Measurements from ENCODE around the gene DSE. TPM values are rescaled to one million over a fixed set of nuclear protein-coding genes. Genes with fewer than 3 reads are reported as not detected.

The DSE gene
- polyA plus RNA-seq, 3 donors, result 14.6 to 36.5 (median 28.4) TPM

GRCh38 chr6:116409756-116410155 is 39.0 kb downstream of the DSE start:
- H3K27ac Mint-ChIP-seq, result peak overlapping the region; percentile 37 to 90 (median 75)
- H3K4me2 ChIP-seq (replicated peaks; ENCODE audit: extremely low read depth, low read length, poor library complexity, severe bottlenecking), result peak overlapping the region; percentile 14
- no peak overlapping the region for H3K9ac ChIP-seq (ENCODE audit: insufficient read depth, low read length, poor library complexity, severe bottlenecking)

GRCh38 chr6:116411284-116411623 is 40.5 kb downstream of the DSE start:
- Histone ChIP-seq H3K4me2 (replicated peaks; ENCODE audit: extremely low read depth, low read length, poor library complexity, severe bottlenecking) (no peak overlapping the region), H2AFZ (ENCODE audit: insufficient read depth, low read depth, low read length, poor library complexity, severe bottlenecking) (no peak overlapping the region), H3K27ac (ENCODE audit: low read depth in 1 of 2, low read length in 2 of 2) (peak overlapping the region in 1 of 2 donors; percentile 27), H3K36me3 (replicated peaks in 1 of 2; ENCODE audit: control insufficient read depth in 1 of 2, insufficient read depth in 2 of 2, low read length in 2 of 2) (peaks cover 0 to 3% of the 10 kb centered on the region in 2 donors), H4K20me1 (ENCODE audit: insufficient read depth, low read length) (peaks cover 50% of the 10 kb centered on the region), H3K9me3 (replicated peaks in 1 of 2; ENCODE audit: control insufficient read depth in 1 of 2, insufficient read depth in 1 of 2, low read length in 2 of 2) (no peaks in the 10 kb centered on the region), H3K4me3 (replicated peaks in 1 of 3; ENCODE audit: low read depth in 2 of 3, low read length in 3 of 3) (no peak overlapping the region), H3K9ac (ENCODE audit: insufficient read depth, low read length, poor library complexity, severe bottlenecking) (no peak overlapping the region), H3K79me2 (ENCODE audit: insufficient read depth, low read length) (peaks cover 47% of the 10 kb centered on the region), H3K4me1 (ENCODE audit: control insufficient read depth in 1 of 2, insufficient read depth in 2 of 2, low read length in 2 of 2) (peaks cover 24 to 27% of the 10 kb centered on the region in 2 donors), H3K27me3 (ENCODE audit: control insufficient read depth in 2 of 2, insufficient read depth in 2 of 2, low read length in 2 of 2) (no peaks in the 10 kb centered on the region)
- Mint-ChIP-seq H3K27me3 (ENCODE audit: low read depth in 3 of 3) (peaks cover 0 to 1% (median 0%) of the 10 kb centered on the region in 3 donors), H3K36me3 (peaks cover 22 to 26% of the 10 kb centered on the region in 2 donors), H3K4me3 (no peak overlapping the region), H3K4me1 (peaks cover 40% of the 10 kb centered on the region), H3K9me3 (peaks cover 0 to 4% (median 0%) of the 10 kb centered on the region in 7 donors), H3K27ac (peak overlapping the region in 4 of 7 donors; percentile 26 to 77 (median 60))
- TF ChIP-seq CTCF (IDR thresholded peaks at IDR 0.05), result no peak
- WGBS (ENCODE audit: insufficient coverage), result 21% methylated on average over 3 of the region's 4 CpGs
- DNase-seq, result no peak
- intact Hi-C loops (cut with micrococcal nuclease), result no loop called here

More at GRCh38 chr6:116409756-116410155, 39.0 kb downstream of the DSE start:
- Histone ChIP-seq H3K4me1 (ENCODE audit: control insufficient read depth in 1 of 2, insufficient read depth in 2 of 2, low read length in 2 of 2) (peaks cover 35 to 38% of the 10 kb centered on the region in 2 donors), H2AFZ (ENCODE audit: insufficient read depth, low read depth, low read length, poor library complexity, severe bottlenecking) (no peak overlapping the region), H3K9me3 (replicated peaks in 1 of 2; ENCODE audit: control insufficient read depth in 1 of 2, insufficient read depth in 1 of 2, low read length in 2 of 2) (no peaks in the 10 kb centered on the region), H3K36me3 (replicated peaks in 1 of 2; ENCODE audit: control insufficient read depth in 1 of 2, insufficient read depth in 2 of 2, low read length in 2 of 2) (peaks cover 0 to 3% of the 10 kb centered on the region in 2 donors), H3K27ac (ENCODE audit: low read depth in 1 of 2, low read length in 2 of 2) (peak overlapping the region; percentile 11 to 55), H3K79me2 (ENCODE audit: insufficient read depth, low read length) (peaks cover 43% of the 10 kb centered on the region), H3K27me3 (ENCODE audit: control insufficient read depth in 2 of 2, insufficient read depth in 2 of 2, low read length in 2 of 2) (no peaks in the 10 kb centered on the region), H4K20me1 (ENCODE audit: insufficient read depth, low read length) (peaks cover 55% of the 10 kb centered on the region), H3K4me3 (replicated peaks in 1 of 3; ENCODE audit: low read depth in 2 of 3, low read length in 3 of 3) (no peak overlapping the region)
- H3K9me3 Mint-ChIP-seq, result peaks cover 0 to 4% (median 0%) of the 10 kb centered on the region in 7 donors
- WGBS (ENCODE audit: insufficient coverage), result 0% methylated on average over 2 of the region's 3 CpGs
- intact Hi-C loops (cut with micrococcal nuclease), result loop anchor here in 1 of 2 donors (5.0 kb wide), 1 partner anchor 37 kb away; the partner anchor contains the start of gene DSE
- H3K4me1 Mint-ChIP-seq, result peaks cover 51% of the 10 kb centered on the region
- peaks cover 14 to 17% of the 10 kb centered on the region in 2 donors for H3K36me3 Mint-ChIP-seq
- peak in 2 of 3 donors; percentile 43 to 53 for DNase-seq
- no peak for TF ChIP-seq CTCF (IDR thresholded peaks at IDR 0.05)
- peaks cover 0 to 1% (median 0%) of the 10 kb centered on the region in 3 donors for H3K27me3 Mint-ChIP-seq (ENCODE audit: low read depth in 3 of 3)
- H3K4me3 Mint-ChIP-seq, result no peak overlapping the region
